ENCODE results near the gene IL12RB2. TPM values are rescaled to one million over a fixed set of nuclear protein-coding genes. Genes with fewer than 3 reads are reported as not detected.

The IL12RB2 gene
- total RNA-seq, 1 donor from 2014 or later, result 0.06 TPM

GRCh38 chr1:67299296-67299695 is 8.4 kb upstream of the IL12RB2 start:
- Mint-ChIP-seq H3K4me3 (no peak overlapping the region), H3K4me1 (no peaks in the 10 kb centered on the region), H3K27ac (no peak overlapping the region), H3K27me3 (ENCODE audit: insufficient read depth, low read depth) (peaks cover under 1% of the 10 kb centered on the region), H3K36me3 (no peaks in the 10 kb centered on the region), H3K9me3 (no peaks in the 10 kb centered on the region)
- Histone ChIP-seq H3K4me1 (no peaks in the 10 kb centered on the region), H3F3A (ENCODE audit: low read depth) (peaks cover 8% of the 10 kb centered on the region), H3K36me3 (no peaks in the 10 kb centered on the region), H3K79me2 (ENCODE audit: low read depth) (no peaks in the 10 kb centered on the region), H3K9ac (no peak overlapping the region), H3K4me2 (no peak overlapping the region), H4K20me1 (ENCODE audit: low read depth) (no peaks in the 10 kb centered on the region), H2AFZ (replicated peaks) (no peak overlapping the region), H3K4me3 (no peak overlapping the region), H3K27ac (no peak overlapping the region), H3K27me3 (peaks cover 6% of the 10 kb centered on the region), H3K9me3 (ENCODE audit: low read depth) (no peaks in the 10 kb centered on the region)
- no peak for DNase-seq (ENCODE audit: low spot score)
- TF ChIP-seq EZH2phosphoT487 (IDR thresholded peaks at IDR 0.05) (no peak), CTCF (IDR thresholded peaks at IDR 0.05) (no peak)

GRCh38 chr1:67300561-67300960 is 7.1 kb upstream of the IL12RB2 start:
- no peaks in the 10 kb centered on the region for H3K4me1 ChIP-seq
- H3K36me3 ChIP-seq, result no peaks in the 10 kb centered on the region
- no peaks in the 10 kb centered on the region for H4K20me1 ChIP-seq (ENCODE audit: low read depth)
- no peaks in the 10 kb centered on the region for H3K9me3 ChIP-seq (ENCODE audit: low read depth)
- no peaks in the 10 kb centered on the region for H3K9me3 Mint-ChIP-seq
- no peak overlapping the region for H3K4me2 ChIP-seq
- H3K4me3 ChIP-seq, result no peak overlapping the region
- H3F3A ChIP-seq (ENCODE audit: low read depth), result peaks cover 4% of the 10 kb centered on the region
- H3K4me3 Mint-ChIP-seq, result no peak overlapping the region
- H3K9ac ChIP-seq, result no peak overlapping the region
- TF ChIP-seq EZH2 (IDR thresholded peaks at IDR 0.05) (no peak), CTCF (IDR thresholded peaks at IDR 0.05) (no peak), EZH2phosphoT487 (IDR thresholded peaks at IDR 0.05) (no peak)
- no peak overlapping the region for H3K27ac ChIP-seq
- H3K36me3 Mint-ChIP-seq, result no peaks in the 10 kb centered on the region
- H3K79me2 ChIP-seq (ENCODE audit: low read depth), result no peaks in the 10 kb centered on the region
- no peak overlapping the region for H3K27ac Mint-ChIP-seq
- H2AFZ ChIP-seq (replicated peaks), result no peak overlapping the region
- no peak for DNase-seq (ENCODE audit: low spot score)
- no peaks in the 10 kb centered on the region for H3K4me1 Mint-ChIP-seq
- peaks cover 4% of the 10 kb centered on the region for H3K27me3 Mint-ChIP-seq (ENCODE audit: insufficient read depth, low read depth)
- H3K27me3 ChIP-seq, result peaks cover 16% of the 10 kb centered on the region

GRCh38 chr1:67304023-67304422 is 3.6 kb upstream of the IL12RB2 start:
- peaks cover 6% of the 10 kb centered on the region for H3K4me1 Mint-ChIP-seq

More at GRCh38 chr1:67304023-67304422, 3.6 kb upstream of the IL12RB2 start:
- Histone ChIP-seq H3K4me3 (no peak overlapping the region), H3K27me3 (peaks cover 51% of the 10 kb centered on the region), H2AFZ (replicated peaks) (no peak overlapping the region), H3K4me2 (no peak overlapping the region), H3K9me3 (ENCODE audit: low read depth) (no peaks in the 10 kb centered on the region), H3K9ac (no peak overlapping the region), H3K79me2 (ENCODE audit: low read depth) (no peaks in the 10 kb centered on the region), H4K20me1 (ENCODE audit: low read depth) (no peaks in the 10 kb centered on the region), H3K4me1 (peaks cover 6% of the 10 kb centered on the region), H3K27ac (no peak overlapping the region), H3F3A (ENCODE audit: low read depth) (no peaks in the 10 kb centered on the region), H3K36me3 (no peaks in the 10 kb centered on the region)
- Mint-ChIP-seq H3K36me3 (no peaks in the 10 kb centered on the region), H3K27me3 (ENCODE audit: insufficient read depth, low read depth) (peaks cover 11% of the 10 kb centered on the region), H3K4me3 (no peak overlapping the region), H3K9me3 (no peaks in the 10 kb centered on the region), H3K27ac (no peak overlapping the region)
- TF ChIP-seq CTCF (IDR thresholded peaks at IDR 0.05) (no peak), EZH2 (IDR thresholded peaks at IDR 0.05) (no peak), EZH2phosphoT487 (IDR thresholded peaks at IDR 0.05) (no peak)
- no peak for DNase-seq (ENCODE audit: low spot score)

Data from neural progenitor cell (in vitro differentiated cells).